Natural killer cell (primary cell): ENCODE measurements around the gene PIK3R4. TPM values are rescaled to one million over a fixed set of nuclear protein-coding genes. Genes with fewer than 3 reads are reported as not detected.

Experiments used
- ATAC-seq, 3 donors: fragments of 150-1000 bp in 2 of 3; fragments of 200-7000 bp in 1 of 3; cut with Tn5 transposase; 1 replicate in 1 of 3; 2 replicates in 2 of 3; pipeline ENCODE4 v1.10.0; 2021; ENCODE audit warnings: mild to moderate bottlenecking in 2 of 3, moderate library complexity in 2 of 3
- DNase-seq, 2 donors: peaks; one replicate each; pipeline versions ENCODE4 v3.0.0 to v3.0.0-alpha.2; 2013 to 2021; ENCODE audit warnings: mixed read lengths in 1 of 2
- H3K27ac ChIP-seq: one replicate; pipeline ENCODE4 v1.5.1; 2013; ENCODE audit warnings: mild to moderate bottlenecking, low read length
- H3K27me3 ChIP-seq: one replicate; pipeline ENCODE4 v1.6.1; 2013; ENCODE audit warnings: low read length; ENCODE audit not compliant: control insufficient read depth, insufficient read depth
- H3K36me3 ChIP-seq: one replicate; pipeline ENCODE4 v1.6.1; 2013; ENCODE audit warnings: low read length; ENCODE audit not compliant: control insufficient read depth, insufficient read depth
- H3K4me1 ChIP-seq: one replicate; pipeline ENCODE4 v1.6.1; 2013; ENCODE audit warnings: low read length; ENCODE audit not compliant: control insufficient read depth, insufficient read depth
- H3K4me3 ChIP-seq: one replicate; pipeline ENCODE4 v1.5.1; 2013; ENCODE audit warnings: low read length
- H3K9me3 ChIP-seq: one replicate; pipeline ENCODE4 v1.6.1; 2013; ENCODE audit warnings: low read length; ENCODE audit not compliant: control insufficient read depth, insufficient read depth
- H3K27ac Mint-ChIP-seq, 2 donors: one replicate each; pipeline ENCODE4 v1.8.0; 2022; ENCODE audit warnings: mild to moderate bottlenecking in 2 of 2, mixed read lengths in 2 of 2, moderate library complexity in 1 of 2
- H3K27me3 Mint-ChIP-seq, 2 donors: one replicate each; pipeline ENCODE4 v1.8.0; 2022; ENCODE audit warnings: low read depth in 2 of 2, mixed read lengths in 2 of 2
- H3K36me3 Mint-ChIP-seq: one replicate; pipeline ENCODE4 v1.8.0; 2022; ENCODE audit warnings: mixed read lengths
- H3K4me1 Mint-ChIP-seq, 2 donors: one replicate each; pipeline ENCODE4 v1.8.0; 2022; ENCODE audit warnings: mixed read lengths in 2 of 2
- H3K4me3 Mint-ChIP-seq: one replicate; pipeline ENCODE4 v1.8.0; 2022; ENCODE audit warnings: mild to moderate bottlenecking, moderate library complexity, mixed read lengths
- H3K9me3 Mint-ChIP-seq, 2 donors: one replicate each; pipeline ENCODE4 v1.8.0; 2022; ENCODE audit warnings: mixed read lengths in 2 of 2
- WGBS: methylation state at CpG from one replicate; pipeline ENCODE4 v1.1.7; 2013; ENCODE audit warnings: missing lambda C conversion rate; ENCODE audit not compliant: insufficient coverage; 5-methylcytosine and 5-hydroxymethylcytosine counted together
- intact Hi-C: fragments of 100-400 bp; cut with micrococcal nuclease; formaldehyde crosslinking; loops from one replicate; pipeline ENCODE4 v1.14.2; 2022
- total RNA-seq, 4 donors: library from RNA; stranded (reverse); fragments of 120-200 nt in 1 of 4; gene quantifications; one replicate each; pipeline versions ENCODE4 v1.2.3 to v1.2.4, GENCODE V29; 2013 to 2022
- TF ChIP-seq, protein P1 (sequence below): fragments of 200-600 bp; IDR thresholded peaks from one replicate; pipeline ENCODE4 v1.8.0; 2022; ENCODE audit warnings: antibody characterized with exemption

PIK3R4 gene
- total RNA-seq, 3 donors from 2014 or later (not counting 1 experiment from before 2014, with no cell fraction given) = 14.3 to 20.8 (median 17.0) TPM

GRCh38 chr3:130671545-130672312 is 74.9 kb downstream of the PIK3R4 start:
- no peaks in the 10 kb centered on the region for H3K36me3 Mint-ChIP-seq
- intact Hi-C loops = no loop called here
- TF ChIP-seq, protein P1, sequence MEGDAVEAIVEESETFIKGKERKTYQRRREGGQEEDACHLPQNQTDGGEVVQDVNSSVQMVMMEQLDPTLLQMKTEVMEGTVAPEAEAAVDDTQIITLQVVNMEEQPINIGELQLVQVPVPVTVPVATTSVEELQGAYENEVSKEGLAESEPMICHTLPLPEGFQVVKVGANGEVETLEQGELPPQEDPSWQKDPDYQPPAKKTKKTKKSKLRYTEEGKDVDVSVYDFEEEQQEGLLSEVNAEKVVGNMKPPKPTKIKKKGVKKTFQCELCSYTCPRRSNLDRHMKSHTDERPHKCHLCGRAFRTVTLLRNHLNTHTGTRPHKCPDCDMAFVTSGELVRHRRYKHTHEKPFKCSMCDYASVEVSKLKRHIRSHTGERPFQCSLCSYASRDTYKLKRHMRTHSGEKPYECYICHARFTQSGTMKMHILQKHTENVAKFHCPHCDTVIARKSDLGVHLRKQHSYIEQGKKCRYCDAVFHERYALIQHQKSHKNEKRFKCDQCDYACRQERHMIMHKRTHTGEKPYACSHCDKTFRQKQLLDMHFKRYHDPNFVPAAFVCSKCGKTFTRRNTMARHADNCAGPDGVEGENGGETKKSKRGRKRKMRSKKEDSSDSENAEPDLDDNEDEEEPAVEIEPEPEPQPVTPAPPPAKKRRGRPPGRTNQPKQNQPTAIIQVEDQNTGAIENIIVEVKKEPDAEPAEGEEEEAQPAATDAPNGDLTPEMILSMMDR = no peak
- Histone ChIP-seq H3K4me3 (no peak overlapping the region), H3K4me1 (no peaks in the 10 kb centered on the region), H3K9me3 (no peaks in the 10 kb centered on the region), H3K27ac (no peak overlapping the region), H3K36me3 (peaks cover 11% of the 10 kb centered on the region), H3K27me3 (no peaks in the 10 kb centered on the region)
- 86% methylated on average over 1 of the region's 2 CpGs for WGBS
- no peaks in the 10 kb centered on the region for H3K27me3 Mint-ChIP-seq
- no peak overlapping the region for H3K4me3 Mint-ChIP-seq
- no peaks in the 10 kb centered on the region for H3K9me3 Mint-ChIP-seq
- DNase-seq = no peak
- no peak for ATAC-seq
- H3K27ac Mint-ChIP-seq = no peak overlapping the region
- H3K4me1 Mint-ChIP-seq = no peaks in the 10 kb centered on the region

DNA sequence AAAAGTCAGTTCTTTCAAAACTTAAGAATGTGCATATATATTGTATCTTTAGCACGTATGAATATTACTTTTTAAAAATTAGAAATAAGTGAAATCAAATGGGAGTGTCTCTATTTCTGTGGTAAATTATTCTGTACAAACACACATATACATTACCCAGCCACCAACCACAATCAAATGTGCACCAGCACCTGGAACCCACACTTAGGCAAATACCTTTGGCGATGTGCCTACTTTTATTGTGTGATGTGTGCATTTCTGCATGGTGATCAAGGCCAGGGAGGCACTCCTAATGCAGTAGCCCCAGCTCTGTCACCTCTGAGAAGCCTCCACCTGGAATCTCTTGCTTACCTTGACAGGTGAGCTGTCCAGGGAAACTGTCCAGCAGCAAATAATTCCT is 76.9 kb downstream of the PIK3R4 start:
- TF ChIP-seq, protein P1 = no peak
- H3K27ac Mint-ChIP-seq = no peak overlapping the region

GRCh38 chr3:130663092-130663491 is 83.5 kb downstream of the PIK3R4 start:
- DNase-seq = no peak
- Histone ChIP-seq H3K9me3 (no peaks in the 10 kb centered on the region), H3K4me1 (no peaks in the 10 kb centered on the region), H3K27ac (no peak overlapping the region), H3K36me3 (no peaks in the 10 kb centered on the region), H3K4me3 (no peak overlapping the region), H3K27me3 (no peaks in the 10 kb centered on the region)
- Mint-ChIP-seq H3K27me3 (no peaks in the 10 kb centered on the region), H3K9me3 (no peaks in the 10 kb centered on the region), H3K4me3 (no peak overlapping the region), H3K4me1 (peaks cover 6 to 11% of the 10 kb centered on the region in 2 donors), H3K36me3 (no peaks in the 10 kb centered on the region), H3K27ac (no peak overlapping the region)
- TF ChIP-seq, protein P1 = no peak
- no peak for ATAC-seq
- intact Hi-C loops = no loop called here
- 96% methylated on average over 2 of the region's 2 CpGs for WGBS

More for the DNA sequence above, 76.9 kb downstream of the PIK3R4 start:
- H3K9me3 ChIP-seq = no peaks in the 10 kb centered on the region
- 88% methylated on average over 1 of the region's 2 CpGs for WGBS
- no peak overlapping the region for H3K4me3 Mint-ChIP-seq
- no peaks in the 10 kb centered on the region for H3K36me3 Mint-ChIP-seq
- H3K9me3 Mint-ChIP-seq = no peaks in the 10 kb centered on the region
- H3K4me1 Mint-ChIP-seq = peaks cover 6 to 10% of the 10 kb centered on the region in 2 donors
- ATAC-seq = no peak
- H3K4me1 ChIP-seq = no peaks in the 10 kb centered on the region
- intact Hi-C loops = no loop called here
- no peaks in the 10 kb centered on the region for H3K27me3 Mint-ChIP-seq
- no peak overlapping the region for H3K4me3 ChIP-seq
- H3K36me3 ChIP-seq = peaks cover 2% of the 10 kb centered on the region
- no peak overlapping the region for H3K27ac ChIP-seq
- no peak for DNase-seq
- H3K27me3 ChIP-seq = no peaks in the 10 kb centered on the region
